Activated CD8-positive, alpha-beta T cell treated with anti-CD3 and anti-CD28 coated beads for 36 hours (primary cell): ENCODE measurements around the gene TOR4A. TPM values are rescaled to one million over a fixed set of nuclear protein-coding genes. Genes with fewer than 3 reads are reported as not detected.

Experiments used
- ATAC-seq: fragments of 200-7000 bp; cut with Tn5 transposase; one replicate; pipeline ENCODE4 v1.10.0; 2021; ENCODE audit warnings: mild to moderate bottlenecking, moderate library complexity
- CTCF ChIA-PET: fragments of 350-600 bp; sonication (Branson Sonifier 250); formaldehyde crosslinking; loops from one replicate; lab custom pipeline; 2021; ENCODE audit warnings: antibody characterized with exemption; lab: Charles Lee
- POLR2A ChIA-PET: fragments of 350-600 bp; sonication (Branson Sonifier 250); formaldehyde crosslinking; loops from one replicate; lab custom pipeline; 2021; ENCODE audit warnings: antibody characterized with exemption; lab: Charles Lee
- DNase-seq: peaks from one replicate; pipeline ENCODE4 v3.0.0-alpha.2; 2020
- H3K27ac Mint-ChIP-seq: one replicate; pipeline ENCODE4 v1.8.0; 2021; ENCODE audit warnings: mild to moderate bottlenecking, mixed read lengths
- H3K27me3 Mint-ChIP-seq: one replicate; pipeline ENCODE4 v1.8.0; 2021; ENCODE audit warnings: mixed read lengths
- H3K36me3 Mint-ChIP-seq: one replicate; pipeline ENCODE4 v1.8.0; 2021; ENCODE audit warnings: low read depth, mixed read lengths
- H3K4me1 Mint-ChIP-seq: one replicate; pipeline ENCODE4 v1.8.0; 2021; ENCODE audit warnings: low read depth, mixed read lengths
- H3K4me3 Mint-ChIP-seq: one replicate; pipeline ENCODE4 v1.8.0; 2021; ENCODE audit warnings: mild to moderate bottlenecking, moderate library complexity, mixed read lengths
- H3K9me3 Mint-ChIP-seq: one replicate; pipeline ENCODE4 v1.8.0; 2021; ENCODE audit warnings: mixed read lengths
- intact Hi-C: fragments of 100-400 bp; cut with micrococcal nuclease; formaldehyde crosslinking; loops from one replicate; pipeline ENCODE4 v1.10.0; 2022
- total RNA-seq, 2 experiments: library from RNA; stranded (reverse); gene quantifications; one replicate each; pipeline ENCODE4 v1.2.3, GENCODE V29; 2021
- TF ChIP-seq, protein P1 (sequence below): fragments of 200-600 bp; IDR thresholded peaks from one replicate; pipeline ENCODE4 v1.8.0; 2022; ENCODE audit warnings: antibody characterized with exemption, mild to moderate bottlenecking

Gene TOR4A
- total RNA-seq, 2 experiments from 2014 or later, result 2.9 to 3.0 TPM

DNA sequence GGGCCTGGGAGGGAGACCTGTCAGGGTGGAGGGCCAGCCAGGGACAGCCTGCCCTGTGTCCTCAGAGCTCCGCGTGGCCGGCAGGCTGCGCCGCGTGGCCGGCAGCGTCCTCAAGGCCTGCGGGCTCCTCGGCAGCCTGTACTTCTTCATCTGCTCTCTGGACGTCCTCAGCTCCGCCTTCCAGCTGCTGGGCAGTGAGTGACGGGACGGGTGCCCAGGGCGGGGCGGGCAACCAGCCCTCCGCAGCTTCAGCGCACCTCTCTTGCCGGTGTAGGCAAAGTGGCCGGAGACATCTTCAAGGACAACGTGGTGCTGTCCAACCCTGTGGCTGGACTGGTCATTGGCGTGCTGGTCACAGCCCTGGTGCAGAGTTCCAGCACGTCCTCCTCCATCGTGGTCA lies 45.0 kb upstream of the TOR4A start:
- ChIA-PET CTCF (no interaction called here), POLR2A (no interaction called here)
- DNase-seq, result no peak
- peaks cover 7% of the 10 kb centered on the region for H3K4me1 Mint-ChIP-seq
- intact Hi-C loops, result no loop called here
- H3K9me3 Mint-ChIP-seq, result no peaks in the 10 kb centered on the region
- H3K27me3 Mint-ChIP-seq, result peaks cover 11% of the 10 kb centered on the region
- ATAC-seq, result no peak
- no peaks in the 10 kb centered on the region for H3K36me3 Mint-ChIP-seq
- TF ChIP-seq, protein P1, sequence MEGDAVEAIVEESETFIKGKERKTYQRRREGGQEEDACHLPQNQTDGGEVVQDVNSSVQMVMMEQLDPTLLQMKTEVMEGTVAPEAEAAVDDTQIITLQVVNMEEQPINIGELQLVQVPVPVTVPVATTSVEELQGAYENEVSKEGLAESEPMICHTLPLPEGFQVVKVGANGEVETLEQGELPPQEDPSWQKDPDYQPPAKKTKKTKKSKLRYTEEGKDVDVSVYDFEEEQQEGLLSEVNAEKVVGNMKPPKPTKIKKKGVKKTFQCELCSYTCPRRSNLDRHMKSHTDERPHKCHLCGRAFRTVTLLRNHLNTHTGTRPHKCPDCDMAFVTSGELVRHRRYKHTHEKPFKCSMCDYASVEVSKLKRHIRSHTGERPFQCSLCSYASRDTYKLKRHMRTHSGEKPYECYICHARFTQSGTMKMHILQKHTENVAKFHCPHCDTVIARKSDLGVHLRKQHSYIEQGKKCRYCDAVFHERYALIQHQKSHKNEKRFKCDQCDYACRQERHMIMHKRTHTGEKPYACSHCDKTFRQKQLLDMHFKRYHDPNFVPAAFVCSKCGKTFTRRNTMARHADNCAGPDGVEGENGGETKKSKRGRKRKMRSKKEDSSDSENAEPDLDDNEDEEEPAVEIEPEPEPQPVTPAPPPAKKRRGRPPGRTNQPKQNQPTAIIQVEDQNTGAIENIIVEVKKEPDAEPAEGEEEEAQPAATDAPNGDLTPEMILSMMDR, result no peak
- no peak overlapping the region for H3K4me3 Mint-ChIP-seq
- H3K27ac Mint-ChIP-seq, result no peak overlapping the region

DNA sequence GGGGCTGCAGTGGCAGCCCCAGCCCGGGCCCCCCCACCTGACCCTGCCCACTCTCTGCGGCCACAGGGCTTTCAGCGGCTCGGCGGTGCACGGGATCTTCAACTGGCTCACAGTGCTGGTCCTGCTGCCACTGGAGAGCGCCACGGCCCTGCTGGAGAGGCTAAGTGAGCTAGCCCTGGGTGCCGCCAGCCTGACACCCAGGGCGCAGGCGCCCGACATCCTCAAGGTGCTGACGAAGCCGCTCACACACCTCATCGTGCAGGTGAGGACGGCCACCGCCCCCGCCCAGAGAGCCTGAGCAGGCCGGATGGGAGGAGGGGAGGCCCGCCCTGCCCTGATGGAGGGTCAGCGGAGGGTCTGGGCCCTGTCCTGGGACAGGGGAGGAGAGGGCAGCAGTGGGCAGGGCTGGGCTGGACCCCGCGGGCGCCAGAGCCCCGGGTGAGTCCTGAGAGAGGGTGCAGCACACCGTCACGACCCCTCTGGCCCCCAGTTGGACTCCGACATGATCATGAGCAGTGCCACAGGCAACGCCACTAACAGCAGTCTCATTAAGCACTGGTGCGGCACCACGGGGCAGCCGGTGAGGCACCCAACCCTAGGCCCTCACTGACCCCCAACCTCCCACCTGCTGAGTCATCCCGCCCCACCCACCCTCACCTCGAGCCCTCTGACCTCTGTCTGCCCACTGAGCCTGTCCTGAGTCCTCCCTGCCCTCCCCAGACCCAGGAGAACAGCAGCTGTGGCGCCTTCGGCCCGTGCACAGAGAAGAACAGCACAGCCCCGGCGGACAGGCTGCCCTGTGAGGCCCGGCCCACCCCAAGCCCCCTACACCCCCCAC lies 44.2 kb upstream of the TOR4A start:
- no peak overlapping the region for H3K27ac Mint-ChIP-seq
- no peak overlapping the region for H3K4me3 Mint-ChIP-seq
- intact Hi-C loops, result no loop called here
- DNase-seq (no peak), ATAC-seq (no peak)
- ChIA-PET POLR2A (no interaction called here), CTCF (interaction anchor here (1.1 kb wide), 1 partner anchor 45 kb away, joined by 3 read pairs; the partner anchor contains the start of genes ANAPC2 and SSNA1)
- H3K36me3 Mint-ChIP-seq, result no peaks in the 10 kb centered on the region
- H3K4me1 Mint-ChIP-seq, result peaks cover 7% of the 10 kb centered on the region
- TF ChIP-seq, protein P1, result no peak
- no peaks in the 10 kb centered on the region for H3K9me3 Mint-ChIP-seq
- H3K27me3 Mint-ChIP-seq, result peaks cover 10% of the 10 kb centered on the region

DNA sequence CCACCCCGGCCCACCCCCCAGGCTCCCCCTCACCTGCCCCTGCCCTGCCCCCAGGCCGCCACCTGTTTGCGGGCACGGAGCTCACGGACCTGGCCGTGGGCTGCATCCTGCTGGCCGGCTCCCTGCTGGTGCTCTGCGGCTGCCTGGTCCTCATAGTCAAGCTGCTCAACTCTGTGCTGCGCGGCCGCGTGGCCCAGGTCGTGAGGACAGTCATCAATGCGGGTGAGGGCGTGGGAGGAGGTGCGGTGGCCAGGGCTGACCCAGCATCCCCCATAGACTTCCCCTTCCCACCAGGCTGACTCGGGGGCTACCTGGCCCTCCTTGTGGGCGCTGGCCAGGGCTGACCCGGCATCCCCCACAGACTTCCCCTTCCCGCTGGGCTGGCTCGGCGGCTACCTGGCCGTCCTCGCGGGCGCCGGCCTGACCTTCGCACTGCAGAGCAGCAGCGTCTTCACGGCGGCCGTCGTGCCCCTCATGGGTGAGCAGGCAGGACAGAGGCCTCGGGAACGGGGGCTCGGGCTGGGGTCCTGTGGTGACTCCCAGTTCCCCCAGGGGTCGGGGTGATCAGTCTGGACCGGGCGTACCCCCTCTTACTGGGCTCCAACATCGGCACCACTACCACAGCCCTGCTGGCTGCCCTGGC lies 43.4 kb upstream of the TOR4A start:
- CTCF ChIA-PET, result interaction anchor here (1.1 to 1.3 kb wide), 2 partner anchors 45 to 106 kb away, joined by 3 read pairs; partner anchors contain the start of genes ANAPC2 and SSNA1
- no peaks in the 10 kb centered on the region for H3K9me3 Mint-ChIP-seq
- DNase-seq (no peak), ATAC-seq (no peak)
- peaks cover 3% of the 10 kb centered on the region for H3K36me3 Mint-ChIP-seq
- TF ChIP-seq, protein P1, result no peak
- H3K27me3 Mint-ChIP-seq, result peaks cover 10% of the 10 kb centered on the region
- no peak overlapping the region for H3K27ac Mint-ChIP-seq
- intact Hi-C loops, result no loop called here
- POLR2A ChIA-PET, result interaction anchor here (1.2 kb wide), 1 partner anchor 28 kb away, joined by 3 read pairs; no protein-coding TSS in a partner anchor
- H3K4me3 Mint-ChIP-seq, result no peak overlapping the region
- H3K4me1 Mint-ChIP-seq, result peaks cover 12% of the 10 kb centered on the region

DNA sequence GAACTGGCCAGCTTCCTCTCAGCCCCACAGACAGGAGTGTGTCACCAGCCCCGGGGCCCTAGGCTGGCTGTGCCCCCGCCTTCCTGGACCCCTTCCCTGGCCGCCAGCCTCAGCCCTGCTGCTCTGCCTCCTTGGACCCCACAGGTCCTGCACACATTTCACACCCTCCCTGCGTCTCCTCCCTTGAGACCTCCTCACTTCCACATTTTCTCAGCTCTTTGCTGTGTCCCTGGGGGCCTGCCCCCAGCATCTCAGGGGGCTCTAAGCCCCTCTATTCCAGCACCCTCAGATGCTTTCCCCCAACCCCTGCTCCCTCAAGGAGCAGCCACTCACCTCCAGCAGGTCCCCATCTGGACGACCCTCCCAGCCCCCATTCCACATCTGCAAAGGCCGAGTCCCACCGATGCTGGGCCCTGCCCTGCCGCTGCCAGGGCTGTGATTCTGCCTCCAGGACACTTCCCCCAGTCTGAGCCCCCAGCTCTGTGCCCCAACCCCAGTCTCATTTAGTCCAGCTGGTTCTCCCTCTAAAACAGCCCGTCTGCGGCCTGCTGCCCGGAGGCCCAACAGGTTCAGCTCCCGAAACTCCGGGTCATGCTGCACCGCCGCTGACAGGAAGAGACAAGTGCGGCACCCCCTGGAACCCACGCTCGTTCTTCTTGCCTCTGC lies 42.6 kb upstream of the TOR4A start:
- H3K4me1 Mint-ChIP-seq, result peaks cover 13% of the 10 kb centered on the region
- no peak overlapping the region for H3K4me3 Mint-ChIP-seq
- intact Hi-C loops, result no loop called here
- DNase-seq, result no peak
- H3K36me3 Mint-ChIP-seq, result peaks cover 3% of the 10 kb centered on the region
- H3K9me3 Mint-ChIP-seq, result no peaks in the 10 kb centered on the region
- no peak overlapping the region for H3K27ac Mint-ChIP-seq
- no peak for ATAC-seq
- H3K27me3 Mint-ChIP-seq, result peaks cover 10% of the 10 kb centered on the region
- POLR2A ChIA-PET, result interaction anchor here (1.2 to 1.6 kb wide), 2 partner anchors 11 to 28 kb away, joined by 3 to 4 read pairs; no protein-coding TSS in a partner anchor
- TF ChIP-seq, protein P1, result no peak
- CTCF ChIA-PET, result interaction anchor here (1.3 to 2.9 kb wide), 3 partner anchors 11 to 107 kb away, joined by 3 to 58 read pairs (median 19); partner anchors contain the start of genes CYSRT1, NELFB, RNF208 and RNF224
